Activated T-cell treated with anti-CD3 and anti-CD28 coated beads, Interleukin-2, amount 50 U/mL, for 24 hours (primary cell): ENCODE measurements around the gene ZIK1.

ENCODE experiments used
- DNase-seq: peaks from one replicate; pipeline ENCODE4 v3.0.0-alpha.2; 2020
- H3K27ac Mint-ChIP-seq: 2 replicates; pipeline ENCODE4 v1.8.0; 2020; ENCODE audit warnings: mild to moderate bottlenecking, mixed read lengths
- H3K27me3 Mint-ChIP-seq: 2 replicates; pipeline ENCODE4 v1.8.0; 2020; ENCODE audit warnings: mixed read lengths
- H3K36me3 Mint-ChIP-seq: 2 replicates; pipeline ENCODE4 v1.8.0; 2020; ENCODE audit warnings: low read depth, mixed read lengths
- H3K4me1 Mint-ChIP-seq: 2 replicates; pipeline ENCODE4 v1.8.0; 2020; ENCODE audit warnings: low read depth, mixed read lengths
- H3K4me3 Mint-ChIP-seq: 2 replicates; pipeline ENCODE4 v1.8.0; 2020; ENCODE audit warnings: mild to moderate bottlenecking, moderate library complexity, mixed read lengths
- H3K9me3 Mint-ChIP-seq: 2 replicates; pipeline ENCODE4 v1.8.0; 2020; ENCODE audit warnings: mixed read lengths

The ZIK1 gene

DNA sequence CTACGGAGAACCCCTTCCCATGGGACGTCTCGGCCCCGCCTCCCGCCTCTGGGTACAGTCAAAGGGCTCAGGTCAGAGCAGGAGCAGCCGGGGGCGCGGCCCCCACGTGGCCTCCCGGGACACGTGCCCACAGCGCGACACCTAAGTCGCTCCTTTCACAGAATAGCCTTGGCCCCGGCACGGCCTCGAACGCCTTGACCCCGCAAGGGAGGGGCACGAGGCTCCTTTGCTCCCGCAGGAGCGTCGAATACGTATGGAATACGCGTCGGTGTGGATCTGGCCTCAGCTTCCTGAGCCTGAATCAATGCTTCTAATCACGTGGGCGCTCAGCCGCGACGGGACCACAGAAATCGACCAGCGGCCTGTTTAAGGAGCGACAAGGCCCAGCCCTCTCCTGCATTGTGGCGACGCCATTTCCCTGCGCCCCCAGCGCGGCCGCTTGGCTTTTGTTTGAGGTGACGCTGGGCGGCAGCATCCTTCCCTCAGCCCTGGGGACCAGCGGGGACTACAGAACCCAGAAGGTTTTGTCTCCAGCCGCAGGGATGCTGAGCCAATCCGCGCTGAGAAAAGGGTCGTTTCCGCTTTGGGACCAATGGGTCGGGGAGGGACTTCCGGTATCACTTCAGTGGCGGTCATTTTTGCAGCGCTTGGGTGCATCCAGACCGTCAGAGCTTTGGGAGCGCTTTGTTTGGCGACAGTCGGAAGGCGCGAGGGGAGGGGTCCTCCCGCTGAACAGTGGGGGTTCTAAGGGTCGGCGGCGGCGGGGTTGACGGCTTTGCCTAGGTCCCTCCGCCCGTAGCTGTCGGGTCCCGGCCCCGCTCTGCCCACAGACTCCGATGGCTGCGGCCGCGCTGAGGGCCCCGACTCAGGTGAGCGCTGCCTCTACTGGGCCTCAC lies at the start of gene ZIK1:
Gene ZIK1, plus strand, starts transcription at position 625 of the 896 bp plus-strand sequence. Its CDS starts 212 bp downstream, at position 837.
- Mint-ChIP-seq H3K36me3 (peaks cover 76% of the 10 kb centered on the region), H3K9me3 (peaks cover 67% of the 10 kb centered on the region), H3K27me3 (no peaks in the 10 kb centered on the region), H3K27ac (peak within 1 kb of the TSS; percentile 87), H3K4me3 (peak within 1 kb of the TSS; percentile 86), H3K4me1 (peaks cover 26% of the 10 kb centered on the region)
- peak; percentile 84 for DNase-seq

DNA sequence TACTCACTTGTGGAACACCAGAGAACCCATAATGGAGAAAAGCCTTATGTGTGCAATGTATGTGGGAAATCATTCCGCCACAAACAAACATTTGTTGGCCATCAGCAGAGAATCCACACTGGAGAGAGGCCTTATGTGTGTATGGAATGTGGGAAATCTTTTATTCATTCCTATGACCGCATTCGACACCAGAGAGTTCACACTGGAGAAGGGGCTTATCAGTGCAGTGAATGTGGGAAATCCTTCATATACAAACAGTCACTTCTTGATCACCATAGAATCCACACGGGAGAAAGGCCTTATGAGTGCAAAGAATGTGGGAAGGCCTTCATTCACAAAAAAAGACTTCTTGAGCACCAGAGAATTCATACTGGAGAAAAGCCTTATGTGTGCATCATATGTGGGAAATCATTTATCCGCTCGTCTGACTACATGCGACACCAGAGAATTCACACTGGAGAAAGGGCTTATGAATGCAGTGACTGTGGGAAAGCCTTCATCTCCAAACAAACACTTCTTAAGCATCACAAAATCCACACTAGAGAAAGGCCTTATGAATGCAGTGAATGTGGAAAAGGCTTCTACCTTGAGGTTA lies 45.9 kb upstream of the ZIK1 start:
- no peak overlapping the region for H3K4me3 Mint-ChIP-seq
- H3K27ac Mint-ChIP-seq = no peak overlapping the region
- no peaks in the 10 kb centered on the region for H3K27me3 Mint-ChIP-seq
- DNase-seq = no peak
- H3K4me1 Mint-ChIP-seq = no peaks in the 10 kb centered on the region
- H3K36me3 Mint-ChIP-seq = peaks cover 100% of the 10 kb centered on the region
- peaks cover 85% of the 10 kb centered on the region for H3K9me3 Mint-ChIP-seq

DNA sequence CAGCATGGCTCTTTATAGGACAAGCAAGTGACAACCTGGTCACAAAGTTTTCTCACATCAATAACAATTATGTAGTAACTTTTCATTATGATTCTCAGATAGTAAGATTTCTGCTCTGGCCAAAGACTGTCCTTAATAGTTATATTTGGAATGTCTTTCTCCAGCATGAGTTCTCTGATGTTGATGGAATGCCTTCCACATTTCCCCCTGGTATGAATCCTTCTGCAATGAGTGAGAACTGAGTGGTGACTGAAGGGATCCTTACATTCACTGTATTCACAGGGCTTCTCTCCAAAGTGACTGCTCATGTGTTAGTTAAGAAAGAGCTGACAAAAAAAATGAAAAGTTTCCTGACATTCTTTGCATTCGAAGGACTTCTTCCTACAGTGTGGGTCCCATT lies 37.4 kb upstream of the ZIK1 start:
- Mint-ChIP-seq H3K4me1 (no peaks in the 10 kb centered on the region), H3K4me3 (no peak overlapping the region), H3K27ac (no peak overlapping the region), H3K36me3 (peaks cover 100% of the 10 kb centered on the region), H3K27me3 (no peaks in the 10 kb centered on the region), H3K9me3 (peaks cover 71% of the 10 kb centered on the region)
- DNase-seq = no peak

DNA sequence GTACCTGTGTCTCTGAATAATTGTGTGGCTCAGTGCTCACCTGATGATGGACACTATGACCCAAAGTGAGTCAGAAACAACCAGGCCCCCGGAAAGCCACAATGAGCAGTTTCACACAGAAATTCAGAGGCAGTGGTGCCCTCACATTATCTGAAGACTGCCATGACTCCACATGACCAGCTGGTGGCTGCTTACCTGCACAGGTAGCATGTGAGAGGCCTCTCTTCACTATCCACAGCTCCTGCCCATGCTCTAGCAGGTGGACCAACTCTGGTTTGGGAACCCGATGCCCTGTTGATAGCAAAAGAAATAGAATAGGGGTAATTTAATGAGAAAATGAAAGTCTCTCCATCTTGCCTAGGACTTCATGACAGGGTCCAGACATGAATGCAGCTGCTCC lies 31.5 kb upstream of the ZIK1 start:
- H3K36me3 Mint-ChIP-seq = peaks cover 100% of the 10 kb centered on the region
- H3K27me3 Mint-ChIP-seq = no peaks in the 10 kb centered on the region
- DNase-seq = no peak
- H3K4me3 Mint-ChIP-seq = no peak overlapping the region
- no peak overlapping the region for H3K27ac Mint-ChIP-seq
- peaks cover 76% of the 10 kb centered on the region for H3K9me3 Mint-ChIP-seq
- H3K4me1 Mint-ChIP-seq = peaks cover 3% of the 10 kb centered on the region

DNA sequence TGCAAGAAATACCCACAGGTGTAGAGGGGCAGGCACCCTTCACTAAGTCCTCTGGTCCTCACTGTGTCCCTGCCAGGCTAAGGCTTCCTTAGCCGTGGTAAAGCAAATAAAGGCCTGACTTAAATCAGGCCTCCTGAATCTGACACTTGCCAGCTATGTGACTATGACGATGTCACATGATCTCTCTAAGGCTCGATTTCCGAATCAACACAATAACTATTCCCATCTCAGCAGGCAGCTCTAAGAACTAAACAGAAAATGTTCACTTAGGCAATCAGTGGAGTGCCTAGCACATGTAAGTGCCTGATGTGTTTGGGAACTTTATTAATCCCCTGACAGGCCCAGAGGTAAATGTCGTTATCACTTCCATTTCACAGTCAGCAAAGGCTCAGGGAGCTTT lies 26.3 kb upstream of the ZIK1 start:
- H3K36me3 Mint-ChIP-seq = peaks cover 92% of the 10 kb centered on the region
- H3K27ac Mint-ChIP-seq = no peak overlapping the region
- peak overlapping the region; percentile 97 for H3K4me3 Mint-ChIP-seq
- peaks cover 33% of the 10 kb centered on the region for H3K4me1 Mint-ChIP-seq
- H3K27me3 Mint-ChIP-seq = peaks cover 5% of the 10 kb centered on the region
- DNase-seq = no peak
- H3K9me3 Mint-ChIP-seq = peaks cover 66% of the 10 kb centered on the region

DNA sequence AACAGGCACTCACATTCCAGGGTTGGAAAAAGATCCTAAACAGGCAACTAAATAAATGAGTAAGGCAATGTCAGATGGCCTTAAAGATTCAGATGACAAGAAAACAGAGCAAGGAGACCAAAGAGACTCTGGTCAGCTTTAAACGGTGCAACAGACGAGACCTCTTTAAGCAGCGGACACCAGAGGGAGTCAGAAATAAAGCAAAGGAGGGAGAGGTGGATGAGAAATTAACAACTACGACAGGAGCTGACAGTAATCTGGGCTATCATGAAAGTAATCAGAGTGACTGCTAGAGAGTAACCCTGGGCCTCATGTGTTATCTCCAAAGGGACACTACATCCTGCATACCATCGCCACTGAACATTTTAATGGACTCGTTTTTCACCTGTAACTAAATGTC lies 25.4 kb upstream of the ZIK1 start:
- peak overlapping the region; percentile 97 for H3K4me3 Mint-ChIP-seq
- peaks cover 84% of the 10 kb centered on the region for H3K36me3 Mint-ChIP-seq
- peaks cover 66% of the 10 kb centered on the region for H3K9me3 Mint-ChIP-seq
- peaks cover 33% of the 10 kb centered on the region for H3K4me1 Mint-ChIP-seq
- DNase-seq = no peak
- H3K27ac Mint-ChIP-seq = peak overlapping the region; percentile 93
- peaks cover 5% of the 10 kb centered on the region for H3K27me3 Mint-ChIP-seq

DNA sequence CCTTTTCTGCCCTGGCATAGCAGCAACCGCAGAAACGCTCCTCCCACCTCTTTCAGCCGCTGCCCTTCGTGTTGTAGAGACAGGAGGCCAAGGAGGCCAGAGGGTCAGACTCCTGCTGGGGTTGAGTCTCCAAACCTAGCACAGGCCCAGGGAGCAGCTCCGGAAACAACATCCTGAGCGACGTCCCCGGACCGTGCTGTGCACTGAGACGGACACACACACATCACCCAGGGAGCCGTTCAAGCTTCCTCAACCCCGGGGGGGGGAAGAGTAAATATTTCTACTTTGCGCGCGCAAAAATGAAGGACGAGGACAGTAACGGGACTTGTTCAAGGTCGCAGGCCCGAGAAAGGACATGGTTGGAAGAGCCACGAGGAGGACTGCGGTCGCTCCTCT lies 24.9 kb upstream of the ZIK1 start:
- H3K27me3 Mint-ChIP-seq = peaks cover 5% of the 10 kb centered on the region
- peaks cover 82% of the 10 kb centered on the region for H3K36me3 Mint-ChIP-seq
- peak overlapping the region; percentile 97 for H3K4me3 Mint-ChIP-seq
- H3K9me3 Mint-ChIP-seq = peaks cover 64% of the 10 kb centered on the region
- peak overlapping the region; percentile 93 for H3K27ac Mint-ChIP-seq
- peak; percentile 47 for DNase-seq
- peaks cover 33% of the 10 kb centered on the region for H3K4me1 Mint-ChIP-seq

DNA sequence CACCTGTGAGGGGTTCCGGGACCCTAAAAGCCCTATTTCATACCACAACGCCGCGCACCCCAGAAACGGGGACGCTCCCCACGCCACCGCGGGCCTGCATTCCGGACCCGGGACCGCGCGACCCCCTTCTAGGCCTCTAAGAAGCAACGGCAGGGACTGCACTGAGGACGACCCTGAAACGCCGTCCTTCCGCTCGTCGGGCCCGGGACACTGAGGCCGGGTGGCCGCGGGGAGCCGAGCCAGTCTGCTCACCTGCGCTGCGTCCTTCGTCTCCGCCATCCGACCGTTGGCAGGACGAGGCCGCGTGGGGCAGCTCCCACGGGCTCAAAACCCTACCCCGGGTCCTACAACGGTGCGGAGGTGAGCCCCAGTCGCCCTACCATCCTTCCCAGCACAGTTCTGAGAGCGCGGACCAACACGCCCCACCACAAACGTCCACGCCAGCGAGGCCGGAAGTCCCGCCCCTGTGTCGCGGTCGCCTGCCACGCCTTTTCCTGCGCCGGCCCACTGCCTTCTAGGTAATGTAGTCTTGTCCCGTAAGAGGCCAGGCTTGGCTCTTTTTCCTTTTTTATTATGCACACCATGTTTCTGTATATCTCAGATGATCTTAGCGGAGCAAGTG lies 24.4 kb upstream of the ZIK1 start, which contains the start of gene ZNF550:
Gene ZNF550, minus strand, starts transcription at position 460 of the 622 bp plus-strand sequence. Its CDS starts 181 bp downstream, at position 279.
- Mint-ChIP-seq H3K36me3 (peaks cover 77% of the 10 kb centered on the region), H3K27me3 (peaks cover 5% of the 10 kb centered on the region), H3K9me3 (peaks cover 61% of the 10 kb centered on the region), H3K4me3 (peak within 1 kb of the TSS; percentile 97), H3K27ac (peak within 1 kb of the TSS; percentile 93), H3K4me1 (peaks cover 33% of the 10 kb centered on the region)
- DNase-seq = peak; percentile 92

DNA sequence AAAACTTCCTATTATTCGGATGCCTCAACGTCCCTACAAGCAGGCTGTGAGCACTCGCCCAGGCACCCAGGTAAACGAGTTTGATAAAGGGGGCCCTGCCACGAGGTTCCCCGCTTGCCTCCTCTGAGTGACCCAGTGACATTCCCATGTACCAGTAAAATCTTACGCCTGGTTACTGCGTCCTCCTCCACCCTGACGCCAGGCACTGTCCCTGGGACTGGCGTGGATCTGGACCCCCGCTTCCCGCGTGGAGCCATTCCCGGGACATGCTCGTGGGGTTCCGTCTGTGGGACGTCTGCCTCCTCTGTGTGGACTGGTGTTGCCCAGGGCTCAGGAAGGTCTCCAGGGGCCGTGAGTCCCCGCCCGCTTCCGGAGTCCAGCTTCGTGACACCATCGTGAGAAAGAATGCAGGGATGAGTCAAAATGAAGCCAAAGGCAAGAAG lies 23.9 kb upstream of the ZIK1 start:
- Mint-ChIP-seq H3K27ac (peak overlapping the region; percentile 93), H3K36me3 (peaks cover 76% of the 10 kb centered on the region), H3K27me3 (peaks cover 5% of the 10 kb centered on the region), H3K4me1 (peaks cover 33% of the 10 kb centered on the region), H3K9me3 (peaks cover 60% of the 10 kb centered on the region), H3K4me3 (peak overlapping the region; percentile 97)
- DNase-seq = no peak

DNA sequence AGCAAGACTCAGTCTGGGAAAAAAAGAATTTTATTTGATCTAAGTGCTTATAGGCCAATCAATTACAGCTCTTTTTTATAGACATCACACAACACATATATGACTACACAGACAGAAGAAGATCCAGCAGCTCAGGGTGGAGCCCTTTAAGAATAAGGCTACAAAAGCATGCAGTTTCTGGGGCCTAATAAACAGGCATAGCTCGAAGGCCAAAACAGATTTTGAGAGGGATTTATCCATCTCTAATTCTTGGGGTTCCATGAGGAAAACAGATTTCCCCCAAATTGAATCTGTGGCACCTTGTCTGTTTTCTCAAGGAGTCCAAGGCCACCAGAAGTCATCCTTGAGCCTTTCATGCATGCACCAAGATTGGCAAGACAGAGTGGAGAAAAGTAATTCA lies 20.4 kb upstream of the ZIK1 start:
- H3K4me1 Mint-ChIP-seq = peaks cover 19% of the 10 kb centered on the region
- no peak overlapping the region for H3K27ac Mint-ChIP-seq
- H3K36me3 Mint-ChIP-seq = peaks cover 67% of the 10 kb centered on the region
- peaks cover 5% of the 10 kb centered on the region for H3K27me3 Mint-ChIP-seq
- H3K9me3 Mint-ChIP-seq = peaks cover 69% of the 10 kb centered on the region
- DNase-seq = no peak
- H3K4me3 Mint-ChIP-seq = no peak overlapping the region

DNA sequence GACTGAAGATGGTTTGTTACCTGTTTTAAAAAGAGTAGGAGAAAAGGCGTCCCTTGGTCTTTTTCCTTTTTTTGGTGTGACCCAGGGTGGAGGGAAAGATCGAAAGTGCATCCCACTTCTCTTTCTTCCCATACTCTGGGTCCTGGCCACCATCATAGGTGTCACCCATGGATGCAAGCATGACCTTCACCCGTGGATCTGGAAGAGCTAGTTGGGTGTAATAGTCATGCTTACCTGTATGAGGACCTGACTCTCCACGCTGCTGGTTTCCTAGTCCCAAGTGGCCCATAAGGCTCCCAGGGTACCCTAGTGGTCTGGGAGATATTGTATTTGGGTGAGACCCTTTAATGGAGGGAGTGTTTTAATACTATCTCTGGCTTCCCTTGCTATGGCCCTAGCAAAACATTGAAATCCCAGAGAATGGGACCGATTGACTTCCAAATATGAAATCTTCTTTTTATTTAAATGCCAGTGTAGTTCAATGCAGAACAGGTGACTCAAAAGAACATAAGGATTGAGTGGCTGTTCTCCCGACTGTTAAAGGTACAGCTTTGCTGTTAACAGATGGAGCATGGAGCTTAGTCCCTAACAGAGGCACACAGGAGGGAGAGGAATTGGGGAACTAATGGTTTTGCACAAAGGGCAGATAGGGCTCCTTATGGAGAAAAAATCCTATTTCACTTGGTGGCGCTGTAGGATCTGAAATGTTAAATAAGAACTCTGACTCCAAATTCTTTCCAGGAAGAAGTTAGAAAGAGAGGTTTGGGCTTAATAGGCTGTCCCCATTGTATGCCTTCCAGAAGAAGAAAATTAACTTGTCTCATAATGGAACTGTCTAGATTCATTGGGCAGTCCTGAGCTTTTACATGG lies 17.3 kb upstream of the ZIK1 start:
- H3K27me3 Mint-ChIP-seq = peaks cover 5% of the 10 kb centered on the region
- H3K36me3 Mint-ChIP-seq = peaks cover 59% of the 10 kb centered on the region
- H3K4me3 Mint-ChIP-seq = no peak overlapping the region
- H3K27ac Mint-ChIP-seq = no peak overlapping the region
- DNase-seq = no peak
- no peaks in the 10 kb centered on the region for H3K4me1 Mint-ChIP-seq
- H3K9me3 Mint-ChIP-seq = peaks cover 75% of the 10 kb centered on the region

DNA sequence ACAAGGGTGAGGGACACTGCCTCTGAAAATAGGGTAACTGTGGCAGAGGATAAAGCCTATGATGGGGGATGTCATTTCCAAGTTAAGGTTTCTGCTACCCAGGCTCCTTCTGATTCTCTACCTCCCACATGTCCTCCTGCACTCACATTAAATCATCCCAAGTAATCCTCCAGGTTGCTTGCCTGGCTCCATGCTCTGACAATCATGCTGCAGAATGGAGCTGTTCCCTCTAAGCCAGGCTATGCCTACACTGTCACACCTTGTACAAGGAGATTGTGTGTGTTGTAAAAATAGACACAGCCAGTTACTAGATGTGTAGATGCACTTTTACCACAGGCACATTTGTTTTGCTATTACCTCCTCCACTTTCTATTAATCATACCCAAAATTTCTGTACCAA lies 13.2 kb upstream of the ZIK1 start:
- DNase-seq = no peak
- H3K27ac Mint-ChIP-seq = no peak overlapping the region
- H3K27me3 Mint-ChIP-seq = no peaks in the 10 kb centered on the region
- H3K4me1 Mint-ChIP-seq = no peaks in the 10 kb centered on the region
- peaks cover 82% of the 10 kb centered on the region for H3K36me3 Mint-ChIP-seq
- H3K9me3 Mint-ChIP-seq = peaks cover 85% of the 10 kb centered on the region
- no peak overlapping the region for H3K4me3 Mint-ChIP-seq

DNA sequence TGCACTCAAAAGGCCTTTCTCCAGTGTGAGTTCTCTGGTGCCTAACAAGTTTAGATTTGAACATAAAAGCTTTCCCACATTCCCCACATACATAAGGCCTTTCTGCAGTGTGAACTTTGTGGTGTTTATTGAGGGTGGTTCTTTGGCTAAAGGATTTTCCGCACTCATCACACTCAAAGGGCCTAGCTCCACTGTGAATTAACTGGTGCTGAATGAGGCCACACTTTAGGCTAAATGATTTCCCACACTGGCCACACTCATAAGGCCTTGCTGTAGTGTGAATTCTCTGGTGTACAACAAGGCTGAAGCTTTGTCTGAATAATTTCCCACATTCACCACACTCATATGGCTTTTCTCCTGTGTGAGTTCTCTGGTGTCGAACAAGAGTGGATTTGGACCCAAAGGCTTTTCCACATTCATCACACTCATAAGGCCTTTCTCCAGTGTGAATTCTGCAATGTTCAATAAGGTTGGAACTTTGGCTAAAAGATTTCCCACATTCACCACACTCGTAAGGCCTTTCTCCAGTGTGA lies 11.5 kb upstream of the ZIK1 start:
- Mint-ChIP-seq H3K9me3 (peaks cover 84% of the 10 kb centered on the region), H3K27me3 (no peaks in the 10 kb centered on the region), H3K4me3 (no peak overlapping the region), H3K27ac (no peak overlapping the region), H3K36me3 (peaks cover 84% of the 10 kb centered on the region), H3K4me1 (peaks cover 9% of the 10 kb centered on the region)
- DNase-seq = no peak

DNA sequence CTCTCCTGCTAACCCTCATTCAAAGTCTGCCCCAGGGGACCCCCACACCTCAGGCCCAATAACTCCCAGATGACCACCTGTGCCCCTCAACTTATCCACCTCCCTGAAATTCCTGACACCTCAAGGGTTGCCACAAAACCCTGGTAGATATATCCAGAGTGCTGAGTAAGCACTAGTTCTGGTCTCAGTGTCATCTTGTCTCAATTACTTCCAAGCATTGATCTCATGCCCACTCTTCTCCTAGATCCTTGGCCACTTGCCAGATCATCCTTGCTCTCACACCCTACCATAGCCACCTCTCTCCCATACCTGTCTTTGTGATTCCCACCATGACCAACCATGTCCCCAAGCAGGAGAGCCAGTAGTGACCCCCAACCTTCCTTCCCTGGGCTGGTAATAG lies 7.3 kb upstream of the ZIK1 start:
- H3K4me1 Mint-ChIP-seq = peaks cover 23% of the 10 kb centered on the region
- H3K9me3 Mint-ChIP-seq = peaks cover 75% of the 10 kb centered on the region
- no peaks in the 10 kb centered on the region for H3K27me3 Mint-ChIP-seq
- no peak overlapping the region for H3K27ac Mint-ChIP-seq
- H3K36me3 Mint-ChIP-seq = peaks cover 82% of the 10 kb centered on the region
- no peak for DNase-seq
- no peak overlapping the region for H3K4me3 Mint-ChIP-seq
